Muscle of arm (tissue), 12 donors: Measurements from ENCODE around the gene CHRNA1. TPM values are rescaled to one million over a fixed set of nuclear protein-coding genes. Genes with fewer than 3 reads are reported as not detected.

ENCODE experiments used
- DNase-seq: peaks from one replicate; pipeline ENCODE4 v3.0.0-alpha.2; 2013
- polyA plus RNA-seq, 12 donors: library from polyadenylated mRNA; unstranded; fragments of 120-200 nt; gene quantifications; one replicate each; pipeline ENCODE4 v1.2.1, GENCODE V29; 2013; ENCODE audit not compliant: insufficient read length in 12 of 12

The CHRNA1 gene
- polyA plus RNA-seq, 12 donors = 75.1 to 198 (median 148) TPM; not detected in 1

DNA sequence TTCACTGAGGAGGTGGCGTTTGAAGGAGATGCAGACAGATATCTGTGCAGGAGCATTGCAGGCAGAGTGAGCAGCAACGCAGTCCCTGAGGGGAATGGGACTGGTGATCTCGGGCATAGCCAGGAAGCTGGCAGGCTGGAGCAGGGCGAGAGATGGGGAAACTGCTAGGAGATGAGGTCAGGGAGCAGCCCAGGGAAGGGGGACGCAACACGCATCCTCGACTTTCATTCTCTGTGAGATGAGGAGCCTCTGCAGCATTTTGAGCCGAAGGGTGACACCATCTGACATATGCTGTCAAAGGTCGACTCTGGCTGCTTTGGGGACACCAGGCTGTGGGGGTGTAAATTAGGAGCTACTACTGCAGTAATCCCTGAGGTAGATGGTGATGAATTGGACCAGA, 4.3 kb upstream of the CHRNA1 start:
- no peak for DNase-seq

DNA sequence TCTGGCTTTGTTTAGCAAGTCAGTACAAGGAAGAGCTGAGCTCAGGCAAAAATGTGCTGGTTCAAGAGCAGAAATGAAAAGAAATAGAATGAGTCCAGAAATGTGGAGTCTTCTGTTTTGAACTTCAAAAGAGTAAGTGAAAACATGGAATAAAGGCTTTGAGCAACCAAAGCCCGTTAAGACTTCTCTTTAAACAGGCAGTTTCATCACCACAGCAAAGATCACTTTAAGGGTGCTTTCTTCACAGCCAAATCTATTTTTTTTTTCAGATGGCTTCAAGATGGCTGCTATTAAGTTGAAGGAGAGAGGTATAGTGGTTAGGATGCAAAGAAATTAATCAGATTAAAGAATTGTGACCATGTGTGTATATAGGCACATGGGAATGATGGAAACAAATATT, 2.0 kb upstream of the CHRNA1 start:
- no peak for DNase-seq

DNA sequence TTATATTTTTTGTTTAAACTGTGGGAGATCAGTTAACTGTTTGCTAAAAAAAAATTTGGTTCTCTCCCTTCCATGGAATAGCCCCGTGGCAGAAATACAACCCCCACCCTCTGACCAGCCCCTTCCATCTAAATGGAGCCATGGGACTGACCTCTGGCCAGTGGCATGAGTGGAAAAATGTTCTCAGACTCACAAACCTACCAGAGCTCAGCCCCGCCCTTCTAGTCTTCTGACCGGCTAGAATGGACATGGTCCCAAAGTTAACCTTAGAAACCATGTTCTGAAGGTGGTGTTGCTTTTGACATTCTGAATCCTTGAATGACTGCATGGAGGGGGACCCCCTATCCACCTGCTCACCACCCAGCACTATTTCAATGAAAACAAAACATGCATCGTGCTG, 1.3 kb upstream of the CHRNA1 start:
- DNase-seq = no peak

DNA sequence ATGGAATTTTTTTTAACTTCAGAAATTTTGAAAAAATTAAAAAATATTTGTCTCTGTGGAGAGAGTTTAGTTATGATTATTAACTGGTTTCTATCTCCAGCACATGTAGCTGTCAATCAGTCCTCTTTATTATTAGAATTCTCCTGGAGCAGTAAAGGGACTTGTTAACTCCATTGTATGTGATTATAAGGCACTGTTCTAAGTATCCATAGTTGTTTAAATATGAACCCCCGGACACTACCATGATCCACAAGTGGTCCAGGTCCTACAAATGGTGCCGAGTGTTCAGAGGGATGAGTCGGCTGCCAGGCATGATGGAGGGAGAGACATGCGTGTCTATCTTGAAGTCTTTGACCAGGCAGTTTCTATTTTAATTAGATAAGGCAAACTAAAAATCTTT, 492 bp downstream of the CHRNA1 start:
- no peak for DNase-seq

DNA sequence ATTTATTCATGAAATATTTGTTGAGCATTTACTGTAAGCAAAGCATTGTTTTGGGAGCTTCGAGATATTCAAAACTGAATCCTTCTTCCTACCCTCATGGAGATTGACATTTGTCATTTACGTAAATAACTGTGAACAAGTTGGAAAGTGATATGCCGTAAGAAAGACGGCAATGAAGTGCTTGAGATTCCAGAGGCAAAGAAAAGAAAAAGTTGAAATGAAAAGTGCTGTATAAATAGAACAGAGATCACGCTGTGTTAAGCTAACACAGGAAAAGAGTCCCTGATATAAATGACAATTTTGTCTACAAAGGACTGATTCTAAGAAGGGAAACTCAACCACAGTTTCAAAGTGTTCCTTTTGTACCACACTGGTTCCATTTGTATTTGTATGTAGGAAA, 1.8 kb downstream of the CHRNA1 start:
- no peak for DNase-seq

DNA sequence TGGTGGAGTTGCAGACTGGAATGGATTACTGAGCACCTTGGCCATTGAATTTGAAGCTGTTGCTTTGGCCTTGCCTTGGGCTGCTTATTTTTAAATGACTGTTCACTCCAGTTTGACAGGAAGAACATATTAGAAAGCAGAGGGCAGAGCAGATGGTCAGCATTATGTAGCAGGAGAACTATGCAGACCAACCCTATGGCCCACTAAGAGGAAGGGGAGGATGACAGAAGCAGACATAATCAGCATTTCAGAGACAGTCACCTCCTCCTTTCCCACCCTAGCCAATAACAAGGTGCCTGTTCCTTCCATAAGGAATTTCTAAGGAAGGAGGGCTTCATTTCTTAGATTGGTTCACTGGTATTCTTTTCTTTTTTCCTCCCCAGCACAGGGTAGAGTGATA, 2.4 kb downstream of the CHRNA1 start:
- DNase-seq = no peak

DNA sequence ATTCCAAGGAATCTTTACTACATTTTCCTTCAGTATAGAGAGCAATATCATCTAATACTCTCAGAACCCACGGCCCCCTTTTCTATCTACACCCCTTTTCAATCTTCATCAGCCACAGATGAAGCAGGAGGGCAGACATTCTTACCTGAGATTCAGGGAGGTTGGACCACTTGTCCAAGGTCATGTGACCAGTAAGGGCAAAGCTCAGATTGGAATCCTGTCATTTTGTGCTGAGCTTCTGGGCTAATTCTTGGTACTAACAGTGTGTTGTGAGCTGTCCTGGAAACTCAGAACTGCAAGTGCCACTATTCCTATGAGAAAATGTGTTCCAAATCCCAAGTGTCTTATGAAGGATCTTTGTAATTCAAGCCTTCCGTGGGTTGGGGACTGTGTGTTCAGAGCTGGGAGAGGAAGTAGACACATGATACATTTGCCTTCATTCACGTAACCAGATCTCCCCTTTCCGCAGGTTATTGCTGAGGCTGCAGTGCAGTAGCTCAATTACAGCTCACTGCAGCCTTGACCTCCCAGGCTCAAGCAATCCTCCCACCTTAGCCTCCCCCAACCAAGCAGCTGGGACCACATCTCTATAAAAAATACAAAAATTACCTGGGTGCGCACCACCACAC, 3.3 kb downstream of the CHRNA1 start:
- no peak for DNase-seq

DNA sequence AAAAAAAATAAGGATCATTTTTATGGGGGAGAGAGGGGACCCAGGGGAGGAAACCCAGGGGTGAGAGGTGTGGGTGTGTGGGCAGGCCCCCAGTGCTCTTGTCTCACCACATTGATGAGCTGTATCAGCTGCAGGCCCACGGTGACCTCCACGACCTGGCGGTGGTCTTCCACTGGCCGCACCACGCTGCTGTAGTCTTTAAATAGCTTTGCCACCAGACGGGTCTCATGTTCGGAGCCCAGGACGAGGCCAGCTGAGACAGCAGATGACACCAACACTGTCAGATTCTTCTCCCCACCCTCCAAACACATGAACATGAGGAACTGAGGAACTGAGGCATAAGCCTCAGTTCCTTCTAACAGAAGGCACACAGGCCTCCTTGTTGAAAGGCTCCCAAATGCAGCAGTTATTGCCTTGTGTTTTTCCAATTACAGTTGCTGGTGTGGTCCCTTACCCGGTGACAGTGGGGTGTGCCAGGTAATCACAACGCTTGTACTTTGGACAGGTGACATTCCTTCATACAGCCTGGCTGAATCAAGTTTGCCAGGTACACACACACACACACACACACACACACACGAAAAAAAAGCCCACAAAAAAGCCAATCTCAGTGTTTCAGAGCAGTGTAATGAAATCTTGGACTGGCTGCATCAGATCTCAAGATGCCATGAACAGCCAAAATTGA, 4.7 kb downstream of the CHRNA1 start:
- DNase-seq = no peak

DNA sequence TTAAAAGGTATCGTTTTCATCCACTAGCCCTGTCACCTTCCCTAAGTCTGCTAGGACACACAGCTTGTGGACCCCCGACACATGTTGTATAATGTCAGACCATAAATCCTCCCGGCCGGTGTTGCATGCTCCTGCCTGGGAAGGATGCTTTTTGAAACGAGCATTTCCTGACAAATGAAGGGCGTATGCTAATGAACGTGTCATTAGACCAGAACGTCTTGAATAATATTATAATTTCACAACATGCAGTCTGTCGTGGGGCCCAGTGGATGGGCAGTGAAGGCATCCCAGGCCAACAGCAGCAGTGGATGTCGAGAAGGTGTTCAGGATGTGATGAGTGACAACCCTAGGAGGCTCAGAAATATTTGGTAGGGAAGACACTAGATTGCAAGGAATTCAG, 7.5 kb downstream of the CHRNA1 start:
- no peak for DNase-seq

DNA sequence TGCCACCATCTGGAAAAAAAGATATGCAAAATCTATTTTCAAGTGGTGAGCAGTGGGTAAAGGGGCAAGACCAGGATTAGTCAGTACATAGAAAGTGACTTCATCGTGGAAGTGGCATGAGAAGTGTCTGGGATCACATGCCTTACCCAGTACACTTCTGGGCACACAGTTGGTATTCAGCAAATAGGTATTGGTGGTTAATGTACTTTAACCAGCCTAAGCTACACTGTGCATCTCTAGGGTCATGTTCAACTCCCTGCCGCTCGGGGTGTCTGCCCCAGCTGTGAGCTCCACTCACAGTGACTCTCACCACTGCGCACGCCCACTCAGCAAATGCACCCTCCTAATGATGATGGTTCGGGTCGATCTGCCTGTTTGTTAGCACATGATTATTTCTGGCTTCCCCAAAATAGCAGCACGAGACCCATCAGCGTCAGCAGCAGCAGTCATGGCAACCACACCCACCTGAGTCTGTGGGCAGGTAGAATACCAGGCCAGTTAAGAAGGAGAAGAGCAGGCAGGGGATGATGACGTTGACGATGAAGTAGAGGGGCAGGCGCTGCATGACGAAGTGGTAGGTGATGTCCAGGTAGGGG, 11.1 kb downstream of the CHRNA1 start:
- DNase-seq = no peak

DNA sequence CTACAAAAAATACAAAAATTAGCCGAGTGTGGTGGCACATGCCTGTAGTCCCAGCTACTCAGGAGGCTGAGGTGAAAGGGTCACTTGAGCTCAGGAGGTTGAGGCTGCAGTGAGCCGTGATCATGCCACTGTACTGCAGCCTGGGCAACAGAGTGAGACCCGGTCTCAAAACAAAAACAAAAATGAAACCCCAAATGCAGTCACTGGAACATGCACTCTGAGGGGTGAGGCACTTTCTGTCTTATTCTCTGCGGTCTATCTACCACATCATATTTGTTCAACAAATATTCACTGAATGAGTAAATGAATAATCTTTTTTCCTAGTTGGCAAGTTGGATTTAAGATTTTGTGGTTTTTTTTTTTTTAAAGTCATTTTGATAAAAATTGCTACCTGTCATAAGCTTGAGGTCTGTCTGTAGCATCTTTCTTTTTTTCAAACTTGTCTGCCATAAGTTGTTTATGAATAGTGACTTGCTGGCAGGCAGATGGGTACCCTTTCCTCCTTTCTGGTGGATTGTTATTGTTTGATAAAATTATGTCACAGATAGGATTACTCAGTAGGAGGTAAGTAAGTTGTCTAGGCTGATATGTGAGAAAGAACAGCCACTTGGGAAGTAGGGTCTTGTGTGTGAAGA, 11.8 kb downstream of the CHRNA1 start:
- no peak for DNase-seq

DNA sequence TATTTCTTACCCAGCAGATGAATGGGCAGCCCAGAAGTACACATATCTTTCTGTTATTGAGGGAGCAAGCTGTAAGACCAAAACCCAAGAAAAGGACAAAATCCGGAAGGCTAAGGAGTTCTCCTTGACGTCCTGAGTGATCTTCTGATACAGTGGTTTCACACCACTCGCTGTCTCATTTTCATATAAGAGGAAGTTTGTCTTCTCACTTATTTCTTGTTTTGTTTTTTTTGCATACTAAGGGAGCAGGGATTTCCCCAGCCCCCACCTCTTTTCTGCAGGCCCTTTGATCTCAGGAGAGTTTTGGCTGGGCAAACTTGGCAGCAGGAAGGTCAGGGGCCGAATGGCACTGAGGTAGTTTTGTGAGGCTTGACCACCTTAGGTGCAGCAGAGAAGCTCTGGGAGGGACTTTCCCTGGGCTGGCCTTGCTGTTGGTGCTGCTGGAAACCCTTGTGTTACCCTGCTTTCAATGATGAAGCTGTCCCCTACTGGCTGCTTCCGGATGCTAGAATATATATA, 13.3 kb downstream of the CHRNA1 start:
- DNase-seq = no peak

DNA sequence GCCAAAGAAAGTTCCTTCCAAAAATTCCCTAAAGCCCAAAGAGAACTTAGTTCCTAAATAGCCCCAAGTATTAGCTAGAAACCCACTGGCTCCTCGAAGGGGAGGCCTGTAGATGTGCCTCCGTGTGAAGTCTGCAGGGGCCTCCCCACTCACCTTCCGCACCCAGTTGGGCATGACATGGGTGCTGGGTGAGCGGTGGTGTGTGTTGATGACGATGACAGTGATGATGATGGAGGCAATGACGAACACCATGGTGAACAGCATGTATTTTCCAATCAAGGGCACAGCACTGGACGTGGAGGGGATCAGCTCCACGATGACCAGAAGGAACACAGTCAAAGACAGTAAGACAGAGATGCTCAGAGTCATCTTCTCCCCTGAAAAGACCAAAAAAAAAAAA, 14.5 kb downstream of the CHRNA1 start:
- no peak for DNase-seq

DNA sequence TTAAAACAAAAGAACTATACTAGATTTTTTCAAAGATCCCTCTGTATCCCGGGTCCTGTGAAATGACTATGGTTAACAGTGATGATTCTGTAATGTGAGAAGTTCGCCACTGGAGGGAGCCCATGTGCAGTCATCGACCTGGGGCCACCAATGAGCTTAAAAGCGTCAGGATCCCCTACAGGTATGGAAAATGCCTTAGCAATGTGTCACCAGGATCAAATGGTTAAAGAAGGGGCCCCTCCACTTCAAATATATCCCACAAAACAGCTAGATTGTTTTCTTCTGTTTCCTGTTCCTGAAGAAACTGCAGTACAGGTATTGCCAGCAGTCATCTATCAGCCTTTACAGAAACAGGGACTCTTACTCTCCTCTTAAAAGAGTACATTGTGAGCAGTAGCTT, 15.3 kb downstream of the CHRNA1 start:
- peak; percentile 57 for DNase-seq

DNA sequence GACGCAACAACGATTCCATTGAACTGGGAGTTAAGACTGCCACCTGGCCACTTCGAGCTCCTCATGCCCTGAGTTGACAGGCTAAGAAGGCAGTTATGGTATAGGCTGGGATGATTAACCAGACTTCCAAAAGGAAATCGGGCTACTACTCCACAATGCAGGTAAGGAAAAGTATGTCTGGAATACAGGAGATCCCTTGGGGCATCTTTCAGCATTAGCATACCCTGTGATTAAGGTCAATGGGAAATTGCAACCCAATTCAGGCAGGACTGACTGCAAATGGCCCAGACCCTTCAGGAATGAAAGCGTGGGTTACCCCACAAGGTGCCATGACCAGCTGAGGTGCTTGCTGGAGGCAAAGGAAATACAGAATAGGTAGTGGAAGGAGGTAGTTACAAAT, 19.1 kb downstream of the CHRNA1 start:
- DNase-seq = no peak

DNA sequence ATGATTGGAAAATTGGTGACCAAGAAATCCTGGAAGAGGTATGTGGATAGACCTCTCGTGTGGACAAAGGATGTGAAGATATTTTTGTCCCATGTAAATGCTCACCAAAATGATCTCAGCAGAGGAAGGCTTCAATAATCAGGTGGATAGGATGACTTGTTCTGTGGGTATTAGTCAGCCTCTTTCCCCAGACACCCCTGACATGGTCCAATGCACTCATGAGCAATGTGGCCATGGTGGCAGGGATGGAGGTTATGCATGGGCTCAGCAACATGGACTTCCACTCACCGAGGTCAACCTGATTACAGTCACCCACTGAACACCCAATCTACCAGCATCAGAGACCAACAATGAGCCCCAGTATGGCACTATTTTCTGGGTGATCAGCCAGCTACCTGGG, 20.2 kb downstream of the CHRNA1 start:
- DNase-seq = no peak

DNA sequence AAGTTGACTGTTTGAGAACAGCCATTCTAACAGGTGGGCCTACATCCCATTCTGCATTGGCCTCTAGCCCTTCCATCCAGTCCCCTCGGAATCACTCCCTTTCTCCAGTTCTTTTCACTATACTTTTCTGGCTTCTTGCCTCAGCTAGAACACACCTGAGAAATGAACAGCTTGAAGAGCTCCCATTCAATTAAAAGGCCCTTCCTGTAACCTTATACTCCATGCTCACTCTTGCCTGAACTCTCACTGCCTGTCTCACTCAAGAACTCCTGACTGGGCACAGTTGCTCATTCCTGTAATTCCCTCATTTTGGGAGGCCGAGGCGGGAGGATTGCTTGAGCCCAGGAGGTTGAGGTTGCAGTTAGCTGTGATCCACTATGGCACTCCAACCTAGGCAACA, 23.6 kb downstream of the CHRNA1 start:
- no peak for DNase-seq

DNA sequence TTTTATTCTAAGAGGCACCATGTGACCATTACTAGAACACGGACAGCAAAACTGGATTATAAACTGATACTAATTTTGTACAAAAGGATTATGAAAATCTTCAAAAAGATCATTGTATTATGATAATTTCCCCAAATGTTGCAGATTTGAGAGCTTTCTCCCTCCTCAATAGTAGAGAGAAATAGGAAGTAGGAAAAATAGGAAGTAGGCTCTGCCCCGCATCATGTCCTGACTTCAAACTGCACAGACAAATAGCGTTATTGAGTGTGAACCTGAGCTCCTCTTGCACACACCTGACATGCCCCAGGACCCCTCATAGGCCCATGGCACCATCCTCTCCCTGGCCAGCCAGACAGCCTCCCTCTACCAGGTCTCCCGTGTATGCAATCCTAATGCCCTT, 25.4 kb downstream of the CHRNA1 start:
- DNase-seq = no peak

DNA sequence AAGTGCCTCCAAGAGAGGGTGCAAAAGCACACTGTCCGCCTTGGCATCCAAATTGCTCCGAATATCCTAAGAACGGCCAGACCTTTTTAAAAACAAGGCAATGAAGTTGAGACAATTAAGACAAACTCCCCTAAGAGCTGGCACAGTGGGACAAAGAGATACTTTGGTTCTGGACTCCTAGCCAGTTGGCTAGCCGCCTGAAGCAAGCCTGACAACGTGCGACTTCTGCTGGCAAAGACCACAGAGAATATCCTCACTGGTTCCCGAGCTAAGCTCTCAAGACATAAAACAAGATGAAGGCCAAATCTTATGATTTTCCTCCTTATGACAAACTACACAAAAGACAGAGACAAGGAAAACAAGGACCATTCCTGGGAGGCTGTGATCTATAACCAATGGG, 32.7 kb downstream of the CHRNA1 start:
- no peak for DNase-seq

DNA sequence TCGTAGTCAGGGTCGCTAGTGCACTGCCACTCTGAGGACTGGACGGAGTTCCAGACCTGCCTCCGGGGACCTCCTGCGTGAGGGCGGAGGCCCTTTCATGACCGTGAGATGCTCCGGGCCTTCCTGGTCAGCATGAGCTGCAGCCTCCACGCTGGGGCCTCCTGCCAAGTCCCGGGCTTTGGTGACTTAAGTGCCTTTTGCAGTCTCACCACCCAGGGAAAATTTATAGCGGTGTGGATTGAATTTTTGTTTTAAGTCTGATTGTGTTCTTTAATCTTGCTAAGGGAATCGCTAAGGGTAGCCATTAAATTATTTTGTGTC, 33.6 kb downstream of the CHRNA1 start:
- no peak for DNase-seq

DNA sequence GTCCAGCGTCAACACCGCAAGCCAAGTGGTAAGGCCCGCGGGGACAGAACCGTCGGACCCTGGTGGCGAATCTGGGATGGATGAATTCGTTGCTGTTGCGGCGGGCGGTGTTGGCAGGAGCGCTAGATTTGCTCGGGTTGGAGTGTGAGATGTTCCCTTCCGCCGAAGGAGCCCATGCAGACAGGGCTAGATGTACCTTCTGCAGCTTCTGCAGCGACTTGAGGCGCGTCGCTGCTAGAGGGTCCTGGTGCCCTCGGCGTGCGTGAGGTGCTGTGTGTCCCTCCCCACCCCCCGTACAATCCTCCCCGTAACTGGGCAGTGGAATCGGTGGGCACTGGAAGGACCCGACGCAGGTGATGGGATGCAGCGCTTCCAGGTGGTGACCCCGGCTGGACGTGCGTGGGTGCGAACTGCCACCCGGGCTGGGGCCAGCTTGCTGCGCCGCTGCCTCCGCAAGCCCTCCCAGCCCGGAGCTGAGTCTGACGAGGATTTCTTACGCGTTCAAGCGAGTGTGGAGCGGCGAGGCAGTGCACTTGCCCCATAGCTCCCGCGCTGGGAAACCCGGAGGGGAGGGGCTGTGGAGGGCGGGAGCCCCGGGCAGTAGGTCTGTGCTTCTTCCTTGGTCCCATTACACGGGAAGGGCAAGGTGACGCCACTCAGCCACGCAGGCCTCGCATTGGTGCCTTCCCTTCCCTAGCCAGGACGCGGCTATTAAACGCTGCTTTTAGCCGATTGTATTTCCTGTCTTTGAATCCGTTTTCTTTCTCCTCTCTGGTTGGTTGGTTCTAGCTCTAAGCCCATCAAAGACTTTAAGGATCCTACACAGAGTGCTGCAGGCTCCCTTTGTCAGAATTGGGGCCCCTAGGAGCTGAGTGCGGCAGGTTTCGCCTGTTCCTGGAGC, 34.2 kb downstream of the CHRNA1 start:
- peak; percentile 17 for DNase-seq

DNA sequence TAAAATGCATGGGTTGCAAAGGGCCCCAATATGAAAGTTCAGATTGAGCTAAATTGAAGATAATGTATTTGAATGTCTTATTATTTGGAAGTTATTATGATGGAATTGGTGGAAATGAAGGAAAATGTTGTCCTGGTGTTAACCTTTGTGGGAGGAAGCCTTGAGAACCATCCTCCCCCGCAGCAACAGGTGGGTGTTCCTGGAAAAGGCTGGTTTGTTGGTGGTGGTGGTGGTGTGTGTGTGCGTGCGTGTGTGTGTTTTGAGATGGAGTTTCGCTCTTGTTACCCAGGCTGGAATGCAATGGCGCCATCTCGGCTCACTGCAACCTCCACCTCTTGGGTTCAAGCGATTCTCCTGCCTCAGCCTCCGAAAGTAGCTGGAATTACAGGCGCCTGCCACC, 36.2 kb downstream of the CHRNA1 start:
- DNase-seq = no peak
